Measurements from ENCODE around the gene PHACTR3. TPM values are rescaled to one million over a fixed set of nuclear protein-coding genes. Genes with fewer than 3 reads are reported as not detected.

PHACTR3 gene
- total RNA-seq, 1 experiment from 2014 or later: 0.10 TPM

DNA sequence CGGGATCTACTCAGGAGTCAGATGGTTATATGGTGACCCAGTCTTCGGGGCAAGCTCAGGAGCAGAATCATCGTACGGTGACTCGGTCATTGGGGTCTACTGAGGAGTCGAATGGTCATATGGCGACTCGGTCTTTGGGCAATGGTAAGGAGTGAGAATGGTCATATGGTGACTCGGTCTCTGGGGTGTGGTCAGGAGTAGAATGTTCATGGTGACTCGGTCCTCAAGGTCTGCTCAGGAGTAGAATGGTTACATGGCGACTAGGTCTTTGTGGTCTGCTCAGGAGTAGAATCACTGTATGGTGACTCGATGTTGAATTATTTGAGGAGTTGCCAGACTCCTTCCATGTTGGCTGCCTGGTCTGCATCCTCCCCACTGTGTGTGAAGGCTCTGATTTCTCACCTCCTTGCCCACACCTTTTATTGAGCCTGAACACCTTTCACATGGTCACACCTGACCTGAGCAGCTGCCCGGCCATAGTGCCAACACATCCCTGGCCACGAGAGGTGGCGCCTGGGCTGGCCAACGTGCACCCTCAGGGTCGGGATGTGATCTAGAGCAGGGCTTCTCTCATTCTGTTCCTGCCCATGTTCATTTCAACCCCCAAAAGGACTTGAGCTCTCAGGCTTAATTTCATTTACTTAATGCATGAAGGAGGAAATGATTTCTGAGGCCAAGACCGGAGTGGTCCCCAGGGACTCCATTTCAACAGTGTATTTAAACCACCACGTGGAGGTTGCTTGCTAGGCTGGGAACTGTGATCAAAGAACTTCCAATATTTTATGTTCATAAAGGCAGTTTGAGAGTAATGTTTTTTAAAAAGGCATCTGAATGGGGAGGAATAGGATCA is 119.5 kb downstream of the PHACTR3 start:
- in situ Hi-C loops (cut with HindIII; ENCODE audit: low pct_unique_long_range_greater_than_20kb, low sequenced_read_pairs): no loop called here
- ChIA-PET POLR2A (no interaction called here), CTCF (no interaction called here)
- Histone ChIP-seq H3K9me3 (ENCODE audit: control insufficient read depth, insufficient read depth, low read depth, low read length) (no peaks in the 10 kb centered on the region), H3K27ac (ENCODE audit: low read length) (no peak overlapping the region), H3K4me3 (ENCODE audit: low read depth in 2 of 2, low read length in 2 of 2) (no peak overlapping the region), H3K27me3 (ENCODE audit: control insufficient read depth, insufficient read depth, low read length) (peaks cover 3% of the 10 kb centered on the region; the same call in 1 of the 2 replicates), H3K4me1 (ENCODE audit: control insufficient read depth, insufficient read depth, low read length) (no peaks in the 10 kb centered on the region), H3K36me3 (ENCODE audit: control insufficient read depth, insufficient read depth, low read length) (no peaks in the 10 kb centered on the region)
- intact Hi-C loops (cut with micrococcal nuclease; ENCODE audit: unreplicated experiment): no loop called here
- DNase-seq (ENCODE audit: low read depth, low spot score): no peak
- BruUV-seq (replicated peaks): no TSS peak
- TF ChIP-seq TCF7L2 (IDR thresholded peaks at IDR 0.05; ENCODE audit: low read depth, low read length): no peak
- TF ChIP-seq, protein P1, sequence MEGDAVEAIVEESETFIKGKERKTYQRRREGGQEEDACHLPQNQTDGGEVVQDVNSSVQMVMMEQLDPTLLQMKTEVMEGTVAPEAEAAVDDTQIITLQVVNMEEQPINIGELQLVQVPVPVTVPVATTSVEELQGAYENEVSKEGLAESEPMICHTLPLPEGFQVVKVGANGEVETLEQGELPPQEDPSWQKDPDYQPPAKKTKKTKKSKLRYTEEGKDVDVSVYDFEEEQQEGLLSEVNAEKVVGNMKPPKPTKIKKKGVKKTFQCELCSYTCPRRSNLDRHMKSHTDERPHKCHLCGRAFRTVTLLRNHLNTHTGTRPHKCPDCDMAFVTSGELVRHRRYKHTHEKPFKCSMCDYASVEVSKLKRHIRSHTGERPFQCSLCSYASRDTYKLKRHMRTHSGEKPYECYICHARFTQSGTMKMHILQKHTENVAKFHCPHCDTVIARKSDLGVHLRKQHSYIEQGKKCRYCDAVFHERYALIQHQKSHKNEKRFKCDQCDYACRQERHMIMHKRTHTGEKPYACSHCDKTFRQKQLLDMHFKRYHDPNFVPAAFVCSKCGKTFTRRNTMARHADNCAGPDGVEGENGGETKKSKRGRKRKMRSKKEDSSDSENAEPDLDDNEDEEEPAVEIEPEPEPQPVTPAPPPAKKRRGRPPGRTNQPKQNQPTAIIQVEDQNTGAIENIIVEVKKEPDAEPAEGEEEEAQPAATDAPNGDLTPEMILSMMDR (IDR thresholded peaks at IDR 0.05): no peak
- TF ChIP-seq, protein P2, sequence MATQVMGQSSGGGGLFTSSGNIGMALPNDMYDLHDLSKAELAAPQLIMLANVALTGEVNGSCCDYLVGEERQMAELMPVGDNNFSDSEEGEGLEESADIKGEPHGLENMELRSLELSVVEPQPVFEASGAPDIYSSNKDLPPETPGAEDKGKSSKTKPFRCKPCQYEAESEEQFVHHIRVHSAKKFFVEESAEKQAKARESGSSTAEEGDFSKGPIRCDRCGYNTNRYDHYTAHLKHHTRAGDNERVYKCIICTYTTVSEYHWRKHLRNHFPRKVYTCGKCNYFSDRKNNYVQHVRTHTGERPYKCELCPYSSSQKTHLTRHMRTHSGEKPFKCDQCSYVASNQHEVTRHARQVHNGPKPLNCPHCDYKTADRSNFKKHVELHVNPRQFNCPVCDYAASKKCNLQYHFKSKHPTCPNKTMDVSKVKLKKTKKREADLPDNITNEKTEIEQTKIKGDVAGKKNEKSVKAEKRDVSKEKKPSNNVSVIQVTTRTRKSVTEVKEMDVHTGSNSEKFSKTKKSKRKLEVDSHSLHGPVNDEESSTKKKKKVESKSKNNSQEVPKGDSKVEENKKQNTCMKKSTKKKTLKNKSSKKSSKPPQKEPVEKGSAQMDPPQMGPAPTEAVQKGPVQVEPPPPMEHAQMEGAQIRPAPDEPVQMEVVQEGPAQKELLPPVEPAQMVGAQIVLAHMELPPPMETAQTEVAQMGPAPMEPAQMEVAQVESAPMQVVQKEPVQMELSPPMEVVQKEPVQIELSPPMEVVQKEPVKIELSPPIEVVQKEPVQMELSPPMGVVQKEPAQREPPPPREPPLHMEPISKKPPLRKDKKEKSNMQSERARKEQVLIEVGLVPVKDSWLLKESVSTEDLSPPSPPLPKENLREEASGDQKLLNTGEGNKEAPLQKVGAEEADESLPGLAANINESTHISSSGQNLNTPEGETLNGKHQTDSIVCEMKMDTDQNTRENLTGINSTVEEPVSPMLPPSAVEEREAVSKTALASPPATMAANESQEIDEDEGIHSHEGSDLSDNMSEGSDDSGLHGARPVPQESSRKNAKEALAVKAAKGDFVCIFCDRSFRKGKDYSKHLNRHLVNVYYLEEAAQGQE (IDR thresholded peaks at IDR 0.05; ENCODE audit: insufficient read depth in 1 of 2, low read depth in 2 of 2, low read length in 1 of 2): no peak
- ATAC-seq: no peak

DNA sequence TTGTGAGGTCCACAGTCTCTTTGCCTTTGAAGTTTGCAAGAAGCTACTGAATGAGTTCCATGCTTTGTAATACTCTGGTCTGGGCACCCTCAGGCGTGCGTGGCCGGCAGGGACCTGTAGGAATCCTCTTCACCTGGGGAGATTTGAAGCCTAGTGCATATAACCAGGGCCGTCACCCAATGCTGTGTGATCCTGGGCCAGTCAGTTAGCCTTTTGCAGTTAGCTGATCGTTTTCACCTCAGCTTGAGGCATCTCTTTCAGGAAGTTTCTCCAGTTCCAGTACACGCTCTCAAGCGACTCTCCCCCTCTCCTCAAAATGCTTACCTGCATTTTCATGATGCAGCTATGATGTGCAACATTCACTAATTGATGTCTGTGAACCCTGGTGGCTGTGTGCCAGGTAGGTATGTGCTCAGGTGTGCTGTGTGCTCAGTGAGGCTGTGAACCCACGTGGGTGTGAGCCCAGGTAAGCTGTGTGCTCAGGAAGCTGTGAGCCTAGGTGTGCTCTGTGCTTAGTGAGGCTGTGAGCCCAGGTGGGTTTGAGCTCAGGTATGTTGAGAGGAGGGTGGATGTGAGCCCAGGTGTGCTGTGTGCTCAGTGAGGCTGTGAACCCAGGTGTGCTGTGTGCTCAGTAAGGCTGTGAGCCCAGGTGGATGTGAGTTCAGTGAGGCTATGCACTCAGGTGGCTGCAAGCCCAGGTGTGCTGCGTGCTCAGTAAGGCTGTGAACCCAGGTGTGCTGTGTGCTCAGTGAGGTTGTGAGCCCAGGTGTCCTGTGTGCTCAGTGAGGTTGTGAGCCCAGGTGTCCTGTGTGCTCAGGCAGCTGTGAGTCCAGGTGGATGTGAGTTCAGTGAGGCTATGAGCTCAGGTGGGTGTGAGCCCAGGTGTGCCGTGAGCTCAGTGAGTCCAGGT is 120.4 kb downstream of the PHACTR3 start:
- intact Hi-C loops (cut with micrococcal nuclease; ENCODE audit: unreplicated experiment) (no loop called here), in situ Hi-C loops (cut with HindIII; ENCODE audit: low pct_unique_long_range_greater_than_20kb, low sequenced_read_pairs) (no loop called here)
- Histone ChIP-seq H3K36me3 (ENCODE audit: control insufficient read depth, insufficient read depth, low read length) (no peaks in the 10 kb centered on the region), H3K4me3 (ENCODE audit: low read depth in 2 of 2, low read length in 2 of 2) (no peak overlapping the region), H3K4me1 (ENCODE audit: control insufficient read depth, insufficient read depth, low read length) (no peaks in the 10 kb centered on the region), H3K27me3 (ENCODE audit: control insufficient read depth, insufficient read depth, low read length) (peaks cover 3% of the 10 kb centered on the region; the same call in 1 of the 2 replicates), H3K9me3 (ENCODE audit: control insufficient read depth, insufficient read depth, low read depth, low read length) (no peaks in the 10 kb centered on the region), H3K27ac (ENCODE audit: low read length) (no peak overlapping the region)
- TF ChIP-seq, protein P2 (IDR thresholded peaks at IDR 0.05; ENCODE audit: insufficient read depth in 1 of 2, low read depth in 2 of 2, low read length in 1 of 2): no peak
- TF ChIP-seq TCF7L2 (IDR thresholded peaks at IDR 0.05; ENCODE audit: low read depth, low read length) (no peak), POLR2AphosphoS5 (IDR thresholded peaks at IDR 0.05; ENCODE audit: low read depth, low read length) (no peak), SIN3A (IDR thresholded peaks at IDR 0.05; ENCODE audit: borderline replicate concordance, insufficient read depth, low read depth, low read length) (no peak)
- TF ChIP-seq, protein P1 (IDR thresholded peaks at IDR 0.05): no peak
- BruUV-seq (replicated peaks): no TSS peak
- ChIA-PET POLR2A (no interaction called here), CTCF (no interaction called here)
- DNase-seq (ENCODE audit: low read depth, low spot score): no peak
- no peak for ATAC-seq
